Fibroblast of peridontal ligament (primary cell): ENCODE results near the gene EEF1AKMT3.

Experiments used
- DNase-seq: peaks from one replicate; pipeline ENCODE4 v3.0.0-alpha.2; 2010; ENCODE audit errors: extremely low read depth

Gene EEF1AKMT3

GRCh38 chr12:57735198-57735855, 37.1 kb upstream of the EEF1AKMT3 start:
- no peak for DNase-seq

GRCh38 chr12:57735952-57736740, 36.3 kb upstream of the EEF1AKMT3 start:
- no peak for DNase-seq

DNA sequence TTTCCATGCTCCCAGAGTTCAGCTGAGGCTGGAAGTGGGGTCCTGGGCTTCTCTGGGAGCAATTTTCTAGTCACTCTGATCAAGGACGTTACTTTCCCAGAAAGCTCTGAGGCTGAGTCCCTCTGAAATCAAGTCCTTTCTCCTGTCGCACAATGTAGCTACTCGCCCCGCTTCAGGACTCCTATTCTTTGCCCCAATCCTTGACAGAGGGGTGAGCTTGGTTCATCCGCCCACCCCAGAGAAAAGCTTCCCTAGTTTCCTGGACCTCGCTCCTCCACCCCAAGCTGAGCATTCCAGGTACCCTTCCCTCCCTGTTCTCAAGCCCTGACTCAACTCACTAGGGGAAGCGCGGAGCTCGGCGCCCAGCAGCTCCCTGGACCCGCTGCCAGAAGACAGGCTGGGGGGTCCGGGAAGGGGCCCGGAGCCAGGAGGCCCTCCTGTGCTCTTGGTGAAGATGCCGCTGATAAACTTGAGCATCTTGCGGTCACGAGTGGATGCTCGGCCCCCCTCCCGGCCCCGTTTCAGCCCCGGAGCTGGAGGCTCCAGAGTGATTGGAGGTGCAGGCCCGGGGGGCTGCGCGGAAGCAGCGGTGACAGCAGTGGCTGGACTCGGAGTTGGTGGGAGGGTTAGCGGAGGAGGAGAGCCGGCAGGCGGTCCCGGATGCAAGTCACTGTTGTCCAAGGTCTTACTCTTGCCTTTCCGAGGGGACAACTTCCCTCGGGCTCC, 35.5 kb upstream of the EEF1AKMT3 start:
- DNase-seq = no peak

GRCh38 chr12:57737467-57738460, 34.6 kb upstream of the EEF1AKMT3 start:
- no peak for DNase-seq

DNA sequence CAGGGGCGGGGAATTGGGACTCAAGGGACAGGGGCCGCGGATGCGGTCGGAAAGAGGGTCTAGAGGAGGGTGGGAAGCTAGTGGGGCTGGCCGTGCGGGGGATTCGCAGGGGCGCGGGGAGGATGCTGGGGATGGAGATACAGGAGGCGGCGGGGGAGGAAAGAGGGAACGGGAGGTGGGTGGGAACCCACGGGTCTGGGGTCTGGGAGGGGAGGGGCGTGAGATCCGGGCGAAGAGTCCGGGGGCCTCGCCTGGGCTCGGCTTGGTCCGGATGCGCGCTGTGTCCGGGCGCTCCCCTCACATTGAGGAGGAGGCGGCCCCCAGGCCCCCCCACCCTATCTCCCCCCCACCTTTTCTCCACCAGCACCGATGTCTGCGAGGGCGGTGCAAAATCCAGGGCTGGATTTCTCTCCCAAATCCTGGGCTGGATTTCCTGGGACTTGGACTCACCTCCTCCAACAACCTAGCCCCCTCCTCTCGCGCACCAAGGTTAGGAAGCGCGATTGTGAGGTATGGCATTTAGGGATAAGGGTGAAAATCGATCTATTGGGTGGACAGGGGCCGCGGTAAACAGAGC, 33.7 kb upstream of the EEF1AKMT3 start, which contains the start of gene AGAP2:
Gene AGAP2 (minus strand): TSS at position 82 of the 577 bp plus-strand sequence. CDS start 496 bp downstream, outside the sequence.
- no peak for DNase-seq

DNA sequence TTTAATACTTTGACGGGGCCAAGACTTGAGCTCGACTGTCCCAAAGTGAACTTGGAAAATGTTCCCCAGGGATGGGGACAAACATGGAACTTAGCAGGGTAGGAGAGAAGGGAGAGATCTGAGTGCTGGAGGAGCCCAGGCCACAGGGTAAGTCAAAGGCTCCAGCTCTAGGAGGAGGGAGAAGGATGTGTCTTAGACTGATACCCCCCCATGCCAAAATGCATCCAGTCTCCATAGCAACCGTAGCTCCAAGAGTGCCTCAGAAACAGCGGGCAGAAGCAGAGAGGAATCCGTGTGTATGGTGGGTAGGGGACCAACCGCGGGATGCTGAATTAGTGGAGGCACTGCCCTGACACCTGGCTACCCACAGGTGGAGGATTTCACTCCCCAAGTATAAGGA, 33.0 kb upstream of the EEF1AKMT3 start:
- no peak for DNase-seq

DNA sequence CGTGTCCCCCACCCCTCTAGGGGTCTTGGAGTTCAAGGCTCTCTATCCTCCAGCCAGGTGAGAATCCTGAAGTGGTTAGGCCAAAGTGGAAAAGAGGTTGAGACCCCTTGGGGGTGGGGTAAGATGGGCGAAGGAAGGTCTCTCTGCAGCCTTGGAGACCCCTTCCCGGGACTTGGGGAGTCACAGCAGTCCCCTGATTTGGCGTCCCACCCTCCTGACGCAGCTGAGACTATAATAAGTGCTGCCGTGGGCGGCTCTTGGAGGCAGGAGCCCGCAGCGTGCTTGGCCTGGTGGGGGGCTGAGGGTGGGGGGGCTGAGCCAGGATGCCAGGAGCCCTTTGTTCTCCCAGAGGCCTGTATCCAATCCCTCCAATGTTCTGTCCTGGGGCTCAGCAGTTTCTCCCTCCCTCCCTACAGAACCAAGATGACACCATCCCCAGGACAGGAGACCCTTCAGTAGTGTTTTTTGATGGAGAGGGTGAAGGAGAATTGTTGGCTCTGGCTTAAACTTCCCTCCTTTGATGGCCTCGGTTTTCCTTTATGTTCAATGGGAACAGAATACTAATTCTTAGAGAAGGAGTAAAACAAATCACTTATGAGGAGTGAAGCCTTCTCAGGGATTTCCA, 32.4 kb upstream of the EEF1AKMT3 start:
- no peak for DNase-seq

DNA sequence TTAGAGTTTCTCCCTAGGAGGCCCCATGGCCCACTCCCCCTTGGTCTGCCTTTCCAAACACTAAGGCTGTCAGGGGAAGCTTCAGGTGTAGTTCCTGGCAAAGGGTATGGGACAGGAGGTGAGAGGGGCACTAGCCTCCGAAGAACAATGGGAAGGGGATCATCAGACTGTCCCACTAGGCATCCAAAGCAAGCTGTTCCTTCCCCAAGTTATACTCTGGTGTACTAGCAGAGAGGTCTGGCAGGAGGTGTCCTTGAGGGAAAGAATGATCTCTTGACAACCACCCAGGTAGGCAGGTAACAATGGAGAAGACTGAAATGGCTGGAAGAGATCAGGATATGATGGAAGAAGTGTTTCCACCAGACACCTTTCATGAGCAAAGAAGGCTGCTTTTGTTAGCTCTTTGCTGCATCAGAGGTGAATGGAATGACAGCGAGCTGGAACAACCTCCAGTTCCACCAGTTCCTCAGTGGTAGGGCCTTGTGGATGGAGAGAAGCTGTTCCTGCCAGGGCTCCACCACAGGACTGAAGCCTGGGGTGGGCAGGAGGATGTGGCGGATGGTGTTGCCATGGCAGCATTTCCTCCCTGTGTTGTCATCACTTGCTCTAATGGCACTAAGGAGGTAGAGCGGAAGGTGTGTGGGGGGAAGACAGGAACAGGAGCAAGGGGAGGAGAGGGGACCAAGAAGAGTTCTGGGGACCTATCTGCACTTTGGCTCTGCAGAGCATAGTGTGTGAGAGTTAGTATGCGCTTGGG, 31.6 kb upstream of the EEF1AKMT3 start:
- DNase-seq = no peak

GRCh38 chr12:57741413-57741789, 31.0 kb upstream of the EEF1AKMT3 start:
- no peak for DNase-seq

DNA sequence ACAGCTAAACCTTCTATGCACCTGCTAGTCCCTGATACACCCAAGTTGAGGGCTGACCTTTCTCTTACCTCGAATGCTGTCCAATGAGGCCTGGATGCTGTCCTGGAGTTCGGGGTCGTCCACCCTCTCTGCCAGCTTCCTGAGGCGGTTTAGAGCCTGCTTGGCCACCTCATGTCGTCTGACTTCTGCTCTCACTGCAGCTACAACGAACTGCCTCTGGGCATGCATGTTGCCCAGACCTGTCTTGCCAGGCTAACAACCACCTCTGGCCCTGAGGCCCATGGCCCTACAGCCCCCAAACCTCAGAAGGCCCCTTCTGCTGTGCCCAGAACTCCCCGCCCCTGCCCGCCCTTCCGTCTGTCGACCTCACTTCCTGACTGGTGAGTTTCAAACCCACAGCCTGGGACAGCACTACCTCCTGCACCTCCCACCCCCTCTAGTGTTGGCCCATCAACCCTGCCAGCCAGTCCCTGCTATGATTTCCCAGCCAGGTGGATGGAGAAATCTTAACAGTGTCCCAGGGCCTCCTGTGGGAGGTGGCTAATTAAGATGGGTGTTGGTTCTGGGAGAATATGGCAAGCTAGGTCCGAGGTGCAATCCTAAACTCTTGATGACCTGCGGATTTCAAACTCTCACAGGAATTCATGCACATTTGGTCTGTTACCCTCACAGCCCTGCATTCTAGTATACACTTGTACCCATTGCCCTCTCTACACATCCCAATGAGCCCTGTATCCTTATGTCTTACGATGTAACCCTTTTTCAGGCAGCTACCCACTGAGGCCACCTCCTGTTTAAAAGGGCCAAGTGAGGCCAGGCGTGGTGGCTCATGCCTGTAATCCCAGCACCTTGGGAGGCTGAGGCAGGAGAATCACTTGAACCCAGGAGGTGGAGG, 30.3 kb upstream of the EEF1AKMT3 start:
- no peak for DNase-seq

- DNase-seq = no peak
Measured at GRCh38 chr12:57743769-57744168, 28.6 kb upstream of the EEF1AKMT3 start.

GRCh38 chr12:57744194-57744776, 28.1 kb upstream of the EEF1AKMT3 start:
- DNase-seq = peak; percentile 94

DNA sequence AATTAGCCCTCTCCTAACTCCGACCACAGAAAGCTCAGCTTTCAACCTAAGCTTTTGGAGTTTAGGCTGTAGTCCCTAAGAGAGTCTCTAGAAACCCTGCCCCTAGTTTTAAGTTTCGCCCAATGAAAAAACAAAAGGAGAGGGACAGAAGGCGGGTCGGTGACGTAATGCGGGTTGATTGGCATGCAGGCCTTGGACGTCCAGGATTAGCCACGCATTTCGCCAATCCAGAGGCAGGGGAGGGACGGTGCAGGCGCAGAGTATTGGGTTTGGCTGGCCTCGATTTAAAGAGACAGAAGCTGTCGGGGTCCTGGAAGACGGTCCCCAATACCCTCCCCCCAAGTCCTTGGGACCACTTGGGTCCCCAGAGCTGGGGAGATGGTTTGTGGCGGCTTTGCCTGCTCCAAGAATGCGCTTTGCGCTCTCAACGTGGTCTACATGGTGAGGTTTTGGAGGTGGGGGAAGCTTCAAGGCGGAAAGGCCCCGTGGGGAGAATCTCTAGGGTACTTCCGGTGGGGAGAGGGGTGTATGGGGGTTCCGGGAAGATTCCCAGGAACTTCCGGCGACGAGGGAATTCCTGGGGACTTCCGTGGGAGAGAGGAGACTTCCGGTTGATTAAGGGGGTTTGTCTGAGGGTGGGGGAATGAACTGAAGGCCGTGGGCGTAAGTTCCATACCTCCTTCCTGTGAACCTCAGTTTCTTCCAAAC, 27.5 kb upstream of the EEF1AKMT3 start, which contains the start of gene TSPAN31:
Gene TSPAN31 (plus strand): TSS at position 263 of the 708 bp plus-strand sequence. CDS start 116 bp downstream, at position 379.
- peak; percentile 99 for DNase-seq

- no peak for DNase-seq
Measured at GRCh38 chr12:57745485-57745881, 26.9 kb upstream of the EEF1AKMT3 start.

DNA sequence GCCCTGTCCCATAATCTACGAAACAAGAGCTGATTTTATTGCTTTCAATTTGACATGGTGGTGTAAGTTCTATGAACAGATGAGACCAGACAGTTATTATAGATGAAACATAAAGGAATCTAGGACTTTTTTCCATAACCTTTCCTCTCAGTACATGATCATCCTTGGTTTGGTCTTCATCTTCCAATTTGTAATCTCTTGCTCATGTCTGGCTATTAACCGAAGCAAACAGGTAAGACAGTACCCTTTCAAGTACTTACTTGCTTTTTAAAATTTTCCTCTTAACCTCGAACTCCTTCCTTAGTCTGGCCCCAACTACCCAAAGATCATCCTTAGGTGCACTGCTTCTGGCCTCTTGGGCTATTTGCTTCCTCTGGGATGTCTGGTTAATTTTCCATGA, 26.4 kb upstream of the EEF1AKMT3 start:
- no peak for DNase-seq

DNA sequence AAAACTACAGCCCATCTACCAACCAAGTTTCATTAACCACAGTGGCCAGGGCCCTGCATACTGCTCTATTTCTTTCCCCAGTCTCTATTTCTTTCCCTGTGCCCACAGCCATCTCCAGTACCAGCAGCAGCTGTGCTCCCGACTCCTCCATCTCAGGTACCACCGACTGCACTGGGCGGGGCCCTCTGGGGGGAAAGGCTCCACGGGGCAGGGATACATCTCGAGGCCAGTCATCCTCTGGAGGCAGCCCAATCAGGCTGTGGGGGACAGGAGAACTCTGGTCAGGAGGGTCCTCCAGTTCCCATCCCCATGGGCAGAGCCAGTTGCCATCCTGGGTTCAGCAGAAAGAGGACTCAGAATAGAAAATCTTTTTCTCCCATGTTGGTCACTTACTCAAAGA, 23.4 kb upstream of the EEF1AKMT3 start:
- DNase-seq = no peak

DNA sequence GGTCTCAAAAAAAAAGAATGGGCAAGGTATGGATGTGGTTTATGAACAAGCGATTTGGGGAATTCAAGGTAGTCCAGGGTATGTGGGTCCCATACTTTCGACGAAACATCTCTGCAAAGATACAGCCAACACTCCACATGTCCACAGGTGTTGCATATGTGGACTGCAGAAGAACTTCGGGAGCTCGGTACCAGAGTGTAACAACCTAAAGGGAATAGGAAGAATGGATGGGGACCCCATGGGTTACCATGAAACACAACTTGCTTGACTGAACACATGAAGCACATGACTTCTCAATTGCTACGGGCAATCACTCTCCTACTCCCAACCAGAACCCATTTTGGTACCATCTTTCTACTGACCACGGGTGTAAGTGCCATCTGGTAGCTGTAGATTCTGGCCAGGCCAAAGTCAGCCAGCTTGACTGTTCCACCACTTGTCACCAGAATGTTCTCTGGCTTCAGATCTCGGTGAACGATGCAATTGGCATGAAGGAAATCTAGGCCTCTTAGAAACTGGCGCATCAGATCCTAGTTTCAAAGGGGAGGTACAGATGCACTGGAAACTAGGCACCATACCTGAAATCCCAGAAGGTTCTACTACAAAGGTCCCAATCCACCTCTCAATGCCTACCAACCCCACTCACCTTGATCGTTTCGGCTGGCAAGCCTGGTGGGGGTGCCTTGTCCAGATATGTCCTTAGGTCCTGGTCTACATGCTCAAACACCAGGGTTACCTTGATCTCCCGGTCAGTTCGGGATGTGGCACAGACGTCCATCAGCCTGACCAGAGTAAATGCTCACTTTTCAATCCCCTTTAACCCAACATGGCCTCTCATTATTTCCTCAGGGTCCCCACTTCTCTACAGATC, 21.6 kb upstream of the EEF1AKMT3 start:
- no peak for DNase-seq
